Immature natural killer cell (primary cell): ENCODE data around the gene DPEP3. TPM values are rescaled to one million over a fixed set of nuclear protein-coding genes. Genes with fewer than 3 reads are reported as not detected.
"Not testable (repeated sequence)": the region's sequence is repeated elsewhere in the genome, so short reads cannot be mapped to it uniquely, and the experiment has no call there.

Source experiments
- DNase-seq, 3 donors: peaks; one replicate each; pipeline ENCODE4 v3.0.0; 2022; ENCODE audit warnings: mixed read lengths in 1 of 3
- H3K27ac Mint-ChIP-seq, 6 donors: one replicate each; pipeline ENCODE4 v1.8.0; 2020; ENCODE audit warnings: mixed read lengths in 6 of 6, mild to moderate bottlenecking in 5 of 6, inconsistent platforms in 4 of 6, moderate library complexity in 3 of 6
- H3K27me3 Mint-ChIP-seq, 3 donors: one replicate each; pipeline ENCODE4 v1.8.0; 2020 to 2021; ENCODE audit warnings: low read depth in 3 of 3, mild to moderate bottlenecking in 3 of 3, mixed read lengths in 3 of 3, moderate library complexity in 3 of 3, inconsistent platforms in 1 of 3
- H3K36me3 Mint-ChIP-seq, 3 donors: one replicate each; pipeline ENCODE4 v1.8.0; 2020; ENCODE audit warnings: mixed read lengths in 3 of 3, inconsistent platforms in 2 of 3, mild to moderate bottlenecking in 2 of 3
- H3K4me1 Mint-ChIP-seq, 2 donors: one replicate each; pipeline ENCODE4 v1.8.0; 2020; ENCODE audit warnings: inconsistent platforms in 2 of 2, mild to moderate bottlenecking in 2 of 2, mixed read lengths in 2 of 2, moderate library complexity in 1 of 2
- H3K4me3 Mint-ChIP-seq, 5 donors: one replicate each; pipeline ENCODE4 v1.8.0; 2020; ENCODE audit warnings: mild to moderate bottlenecking in 5 of 5, mixed read lengths in 5 of 5, inconsistent platforms in 3 of 5, moderate library complexity in 3 of 5
- H3K9me3 Mint-ChIP-seq, 6 donors: one replicate each; pipeline ENCODE4 v1.8.0; 2020; ENCODE audit warnings: mild to moderate bottlenecking in 6 of 6, mixed read lengths in 6 of 6, inconsistent platforms in 4 of 6, moderate library complexity in 3 of 6
- polyA plus RNA-seq, 3 donors: library from polyadenylated mRNA; unstranded; fragments of 300-500 nt; fragmentation: Illumina TruSeq; gene quantifications; one replicate each; pipeline ENCODE4 v1.2.3, GENCODE V29; 2021

The DPEP3 gene, protein sequence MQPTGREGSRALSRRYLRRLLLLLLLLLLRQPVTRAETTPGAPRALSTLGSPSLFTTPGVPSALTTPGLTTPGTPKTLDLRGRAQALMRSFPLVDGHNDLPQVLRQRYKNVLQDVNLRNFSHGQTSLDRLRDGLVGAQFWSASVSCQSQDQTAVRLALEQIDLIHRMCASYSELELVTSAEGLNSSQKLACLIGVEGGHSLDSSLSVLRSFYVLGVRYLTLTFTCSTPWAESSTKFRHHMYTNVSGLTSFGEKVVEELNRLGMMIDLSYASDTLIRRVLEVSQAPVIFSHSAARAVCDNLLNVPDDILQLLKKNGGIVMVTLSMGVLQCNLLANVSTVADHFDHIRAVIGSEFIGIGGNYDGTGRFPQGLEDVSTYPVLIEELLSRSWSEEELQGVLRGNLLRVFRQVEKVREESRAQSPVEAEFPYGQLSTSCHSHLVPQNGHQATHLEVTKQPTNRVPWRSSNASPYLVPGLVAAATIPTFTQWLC
- polyA plus RNA-seq = under 1 TPM in 1 of 3 donors, not detected in 2; 0.11 TPM

DNA sequence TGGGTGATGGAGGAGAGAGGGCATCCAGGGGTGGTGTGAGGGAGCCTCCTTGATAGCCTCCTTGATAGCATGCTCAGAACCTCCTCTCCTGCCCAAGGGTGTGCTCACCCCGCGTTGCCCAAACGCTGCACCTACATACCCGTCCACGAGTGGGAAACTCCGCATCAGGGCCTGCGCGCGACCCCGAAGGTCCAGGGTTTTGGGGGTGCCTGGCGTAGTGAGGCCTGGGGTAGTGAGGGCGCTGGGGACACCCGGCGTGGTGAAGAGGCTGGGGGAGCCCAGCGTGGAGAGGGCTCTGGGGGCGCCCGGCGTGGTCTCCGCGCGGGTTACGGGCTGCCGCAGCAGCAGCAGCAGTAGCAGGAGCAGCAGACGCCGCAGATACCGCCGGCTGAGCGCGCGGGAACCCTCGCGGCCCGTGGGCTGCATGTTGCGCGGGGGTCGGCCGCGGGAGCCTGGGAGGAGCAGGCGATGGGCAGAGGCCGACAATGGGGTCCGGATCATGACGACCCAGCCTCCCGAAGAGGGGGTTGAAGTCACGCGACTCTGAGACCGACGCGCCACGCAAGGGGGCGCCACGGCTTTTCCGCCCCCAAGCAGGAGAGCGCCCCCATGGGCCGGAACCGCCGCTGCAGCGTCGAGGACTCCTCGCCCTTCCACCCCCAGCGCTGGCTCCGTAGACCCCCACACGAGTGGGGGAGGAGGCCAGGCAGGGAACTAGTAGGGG, at the start of gene DPEP3:
Gene DPEP3, minus strand, starts transcription at position 545 of the 724 bp plus-strand sequence. Its CDS starts 119 bp downstream, at position 426.
- peaks cover 20 to 22% of the 10 kb centered on the region in 2 donors for H3K4me1 Mint-ChIP-seq
- H3K4me3 Mint-ChIP-seq = no peak within 1 kb of the TSS
- DNase-seq = no peak
- H3K27me3 Mint-ChIP-seq = peaks cover 1 to 7% (median 2%) of the 10 kb centered on the region in 3 donors
- no peak within 1 kb of the TSS for H3K27ac Mint-ChIP-seq
- no peaks in the 10 kb centered on the region for H3K9me3 Mint-ChIP-seq
- no peaks in the 10 kb centered on the region for H3K36me3 Mint-ChIP-seq

DNA sequence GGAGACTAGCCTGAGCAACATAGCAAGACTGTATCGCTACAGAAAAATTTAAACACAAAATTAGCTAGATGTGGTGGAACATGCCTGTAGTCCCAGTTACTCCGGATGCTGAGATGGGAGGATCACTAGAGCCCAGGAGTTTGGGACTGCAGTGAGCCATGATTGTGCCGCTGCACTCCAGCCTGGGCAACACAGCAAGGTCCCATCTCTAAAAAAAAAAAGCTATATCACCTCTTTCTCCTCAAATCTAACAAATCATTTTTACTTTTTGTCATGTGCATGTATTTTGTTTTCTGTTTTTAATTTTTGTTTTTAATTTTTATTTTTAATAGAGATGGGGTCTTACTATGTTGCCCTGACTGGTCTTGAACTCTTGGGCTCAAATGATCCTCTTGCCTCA, 48.7 kb upstream of the DPEP3 start:
- peaks cover 0 to 6% (median 0%) of the 10 kb centered on the region in 3 donors for H3K27me3 Mint-ChIP-seq
- no peak for DNase-seq
- H3K27ac Mint-ChIP-seq = no peak overlapping the region
- H3K4me3 Mint-ChIP-seq = no peak overlapping the region
- H3K36me3 Mint-ChIP-seq = peaks cover 7 to 22% (median 14%) of the 10 kb centered on the region in 3 donors
- no peaks in the 10 kb centered on the region for H3K9me3 Mint-ChIP-seq
- peaks cover 30 to 39% of the 10 kb centered on the region in 2 donors for H3K4me1 Mint-ChIP-seq

DNA sequence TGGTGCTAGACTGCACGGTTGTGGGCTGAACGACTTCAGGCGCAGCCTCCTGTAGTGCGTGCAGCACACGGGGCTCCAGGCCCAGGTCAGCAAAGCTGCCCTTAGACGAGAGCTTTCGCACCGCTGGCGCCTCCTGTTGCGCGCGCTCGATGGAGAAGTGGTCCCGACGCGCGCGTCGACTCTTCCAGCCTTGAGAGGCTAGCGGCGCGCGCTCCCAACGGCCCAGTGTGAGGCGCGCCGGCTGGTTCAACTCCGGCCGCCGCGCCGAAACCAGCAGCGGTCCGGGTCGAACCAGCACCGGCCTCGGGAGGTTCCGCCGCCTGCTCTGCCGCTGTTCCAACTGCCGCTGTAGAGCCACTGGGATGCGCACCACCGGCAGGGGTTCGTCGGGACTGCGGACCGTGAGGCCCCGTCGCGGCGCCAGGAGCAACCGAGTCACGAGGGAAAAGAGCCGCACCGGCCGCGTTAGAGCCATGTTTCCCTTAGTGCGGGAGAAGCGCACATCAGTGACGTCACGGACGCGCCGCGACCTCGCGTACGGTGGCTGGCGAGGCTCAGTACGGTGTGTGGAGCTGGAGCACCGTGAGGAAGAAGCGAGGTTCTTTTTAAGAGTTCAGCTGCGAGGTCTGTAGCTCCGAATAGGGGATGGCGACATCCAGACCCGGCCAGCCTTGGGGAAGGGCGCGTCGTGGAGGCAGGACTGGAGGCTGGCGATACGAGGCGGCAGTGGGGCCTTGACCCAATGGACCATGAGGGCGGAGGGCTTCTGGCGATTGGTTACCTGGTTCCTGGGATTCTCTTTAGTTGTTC, 42.6 kb upstream of the DPEP3 start, which contains the start of the genes DDX28 and DUS2:
Gene DDX28, minus strand, starts transcription at position 505 of the 810 bp plus-strand sequence. Its CDS starts 30 bp downstream, at position 475.
Gene DUS2, plus strand, starts transcription at position 557 of the 810 bp plus-strand sequence. CDS start 14,740 bp downstream, outside the sequence.
- no peaks in the 10 kb centered on the region for H3K9me3 Mint-ChIP-seq
- peak within 1 kb of the TSS; percentile 94 to 99 (median 98) for H3K4me3 Mint-ChIP-seq
- peak; percentile 91 to 92 (median 91) for DNase-seq
- H3K36me3 Mint-ChIP-seq = peaks cover 5 to 12% (median 6%) of the 10 kb centered on the region in 3 donors
- peaks cover 39 to 41% of the 10 kb centered on the region in 2 donors for H3K4me1 Mint-ChIP-seq
- H3K27me3 Mint-ChIP-seq = peaks cover 8 to 19% (median 12%) of the 10 kb centered on the region in 3 donors
- H3K27ac Mint-ChIP-seq = peak within 1 kb of the TSS; percentile 92 to 99 (median 98)

DNA sequence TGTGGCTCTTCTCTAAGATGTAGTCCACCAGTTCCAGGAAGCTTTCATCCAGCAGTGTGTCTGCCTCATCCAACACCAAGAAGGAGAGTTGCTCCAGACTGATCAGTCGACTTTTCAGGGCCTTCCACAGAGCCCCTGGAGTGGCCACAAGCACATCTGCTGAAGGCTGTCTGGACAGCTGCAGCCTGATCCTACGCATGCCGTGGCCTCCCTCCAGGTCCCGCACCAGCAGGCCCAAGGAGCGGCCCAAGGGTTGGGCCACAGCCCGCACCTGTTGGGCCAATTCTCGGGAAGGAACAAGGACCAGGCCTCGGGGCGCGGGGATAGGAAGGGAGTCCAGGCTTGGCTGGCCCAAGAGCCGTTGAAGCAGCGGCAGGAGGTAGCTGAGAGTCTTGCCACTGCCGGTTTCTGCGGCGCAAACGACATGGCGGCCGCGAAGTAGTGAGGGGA, 42.0 kb upstream of the DPEP3 start:
- H3K4me3 Mint-ChIP-seq = peak overlapping the region; percentile 94 to 99 (median 98)
- no peaks in the 10 kb centered on the region for H3K9me3 Mint-ChIP-seq
- H3K36me3 Mint-ChIP-seq = peaks cover 0 to 6% (median 0%) of the 10 kb centered on the region in 3 donors
- peaks cover 35 to 37% of the 10 kb centered on the region in 2 donors for H3K4me1 Mint-ChIP-seq
- H3K27ac Mint-ChIP-seq = peak overlapping the region; percentile 92 to 99 (median 98)
- no peak for DNase-seq
- peaks cover 8 to 19% (median 12%) of the 10 kb centered on the region in 3 donors for H3K27me3 Mint-ChIP-seq

DNA sequence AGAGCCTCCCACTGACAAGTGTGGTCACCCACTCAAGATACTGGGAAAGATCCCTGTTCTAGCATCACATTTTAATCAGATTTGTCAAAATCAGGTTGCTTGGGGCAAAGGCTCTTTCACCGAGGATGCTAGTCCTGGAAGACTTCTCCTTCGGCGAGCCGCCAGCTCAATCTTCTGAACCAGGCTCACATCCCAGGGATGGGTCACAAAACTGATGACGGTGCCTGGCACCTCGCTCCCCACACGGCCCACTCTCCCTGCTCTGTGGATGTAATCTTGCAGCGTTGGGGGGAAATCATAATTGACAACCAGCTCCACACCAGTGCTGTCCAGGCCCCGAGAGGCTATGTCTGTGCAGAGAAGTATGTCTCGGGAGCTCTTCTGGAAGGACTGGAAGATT, 41.2 kb upstream of the DPEP3 start:
- Mint-ChIP-seq H3K4me1 (peaks cover 35 to 37% of the 10 kb centered on the region in 2 donors), H3K36me3 (peaks cover 0 to 6% (median 0%) of the 10 kb centered on the region in 3 donors), H3K4me3 (peak overlapping the region; percentile 94 to 99 (median 98)), H3K27ac (peak overlapping the region in 3 of 6 donors; percentile 96 to 99 (median 98)), H3K27me3 (peaks cover 8 to 15% (median 12%) of the 10 kb centered on the region in 3 donors), H3K9me3 (no peaks in the 10 kb centered on the region)
- DNase-seq = no peak

DNA sequence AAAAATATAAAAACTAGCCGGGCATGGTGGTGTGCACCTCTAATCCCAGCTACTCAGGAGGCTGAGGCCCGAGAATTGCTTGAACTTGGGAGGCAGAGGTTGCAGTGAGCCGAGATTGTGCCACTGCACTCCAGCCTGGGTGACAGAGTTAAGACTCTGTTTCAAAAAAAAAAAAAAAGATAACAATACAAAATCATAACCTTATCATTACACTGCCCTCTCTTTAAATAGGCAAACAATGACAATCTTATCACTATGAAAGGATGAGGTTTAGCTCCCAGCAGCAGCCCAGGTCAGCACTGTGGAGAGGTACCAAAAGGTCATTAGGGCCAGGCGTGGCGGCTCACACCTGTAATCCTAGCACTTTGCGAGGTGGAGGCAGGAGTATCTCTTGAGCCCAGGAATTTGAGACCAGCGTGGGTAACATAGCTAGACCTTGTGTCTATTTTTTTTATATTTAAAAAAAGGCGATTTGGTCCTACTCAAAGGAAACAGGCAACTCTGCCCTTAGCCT, 38.9 kb upstream of the DPEP3 start:
- no peak for DNase-seq
- peaks cover 8 to 15% (median 12%) of the 10 kb centered on the region in 3 donors for H3K27me3 Mint-ChIP-seq
- H3K36me3 Mint-ChIP-seq = peaks cover 0 to 3% (median 0%) of the 10 kb centered on the region in 3 donors
- no peak overlapping the region for H3K4me3 Mint-ChIP-seq
- H3K27ac Mint-ChIP-seq = peak overlapping the region in 3 of 6 donors; percentile 35 to 55 (median 50)
- no peaks in the 10 kb centered on the region for H3K9me3 Mint-ChIP-seq
- H3K4me1 Mint-ChIP-seq = peaks cover 31 to 37% of the 10 kb centered on the region in 2 donors

DNA sequence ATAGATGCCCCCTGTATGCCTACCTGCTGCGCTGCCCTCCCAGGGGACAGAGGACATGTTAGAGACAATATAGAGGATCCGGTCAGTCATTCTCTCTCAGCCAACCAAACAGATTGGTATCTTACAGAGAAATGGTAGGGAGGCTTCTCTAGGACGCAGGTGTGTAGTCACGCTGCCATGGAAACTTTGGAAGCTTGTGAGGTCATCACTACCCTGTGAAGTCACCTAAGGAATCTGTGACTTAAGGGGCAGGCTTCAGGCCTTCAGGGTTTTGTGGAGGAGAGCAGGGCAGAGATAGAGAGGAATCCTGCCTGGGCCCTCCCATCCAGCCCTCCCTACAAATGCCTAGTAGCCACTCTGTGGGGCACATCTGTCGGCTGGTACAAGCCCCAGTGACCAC, 35.4 kb upstream of the DPEP3 start, which contains the start of gene DPEP2NB:
Gene DPEP2NB, minus strand, starts transcription at position 231 of the 400 bp plus-strand sequence. Its CDS starts 141 bp downstream, at position 90.
- H3K27ac Mint-ChIP-seq = peak within 1 kb of the TSS in 1 of 6 donors; percentile 50
- H3K4me1 Mint-ChIP-seq = peaks cover 12 to 15% of the 10 kb centered on the region in 2 donors
- peaks cover 0 to under 1% (median 0%) of the 10 kb centered on the region in 3 donors for H3K27me3 Mint-ChIP-seq
- no peaks in the 10 kb centered on the region for H3K9me3 Mint-ChIP-seq
- H3K36me3 Mint-ChIP-seq = no peaks in the 10 kb centered on the region
- H3K4me3 Mint-ChIP-seq = no peak within 1 kb of the TSS
- DNase-seq = no peak

DNA sequence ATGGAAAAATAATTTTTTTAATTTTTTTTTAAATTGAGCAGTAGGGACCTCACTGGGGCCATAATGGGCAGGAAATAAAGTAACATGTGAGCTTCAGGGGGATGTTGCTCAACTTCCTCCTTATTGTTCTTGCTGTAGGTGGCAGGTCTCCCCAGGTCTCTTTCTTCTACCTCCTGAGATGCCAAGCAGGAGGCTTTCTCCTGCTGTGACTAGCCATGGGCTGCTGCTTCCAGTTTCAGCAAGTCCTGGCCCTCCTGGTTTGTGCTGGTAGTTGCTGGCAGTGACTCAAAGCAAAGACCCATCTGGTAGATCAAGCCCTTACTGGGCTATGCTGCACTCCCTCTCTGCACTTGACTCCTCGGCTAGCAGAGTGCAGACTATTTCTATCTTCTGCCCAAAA, 33.1 kb upstream of the DPEP3 start:
- DNase-seq = peak in 1 of 3 donors; percentile 24

DNA sequence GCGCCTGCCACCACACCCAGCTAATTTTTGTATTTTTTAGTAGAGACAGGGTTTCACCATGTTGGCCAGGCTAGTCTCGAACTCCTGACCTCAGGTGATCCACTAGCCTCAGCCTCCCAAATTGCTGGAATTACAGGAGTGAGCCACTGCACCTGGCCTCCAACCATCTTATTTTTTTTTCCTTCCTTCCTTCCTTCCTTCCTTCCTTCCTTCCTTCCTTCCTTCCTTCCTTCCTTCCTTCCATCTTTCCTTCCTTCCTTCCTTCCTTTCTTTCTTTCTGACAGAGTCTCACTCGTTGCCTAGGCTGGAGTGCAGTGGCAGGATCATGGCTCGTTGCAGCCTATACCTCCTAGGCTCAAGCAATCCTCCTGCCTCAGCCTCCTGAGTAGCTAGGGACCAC, 29.6 kb upstream of the DPEP3 start:
- H3K27ac Mint-ChIP-seq = peak overlapping the region in 5 of 6 donors; percentile 56 to 87 (median 69)
- not testable (repeated sequence) for DNase-seq, H3K9me3 Mint-ChIP-seq, H3K36me3 Mint-ChIP-seq, H3K4me3 Mint-ChIP-seq, H3K27me3 Mint-ChIP-seq
- peaks cover 30 to 42% of the 10 kb centered on the region in 2 donors for H3K4me1 Mint-ChIP-seq

More for the DNA sequence above, 33.1 kb upstream of the DPEP3 start:
- peak overlapping the region in 5 of 6 donors; percentile 54 to 85 (median 78) for H3K27ac Mint-ChIP-seq
- H3K9me3 Mint-ChIP-seq = no peaks in the 10 kb centered on the region
- peak overlapping the region in 2 of 5 donors; percentile 1 to 23 for H3K4me3 Mint-ChIP-seq
- peaks cover 0 to 2% (median 0%) of the 10 kb centered on the region in 3 donors for H3K27me3 Mint-ChIP-seq
- no peaks in the 10 kb centered on the region for H3K36me3 Mint-ChIP-seq
- peaks cover 12 to 19% of the 10 kb centered on the region in 2 donors for H3K4me1 Mint-ChIP-seq

DNA sequence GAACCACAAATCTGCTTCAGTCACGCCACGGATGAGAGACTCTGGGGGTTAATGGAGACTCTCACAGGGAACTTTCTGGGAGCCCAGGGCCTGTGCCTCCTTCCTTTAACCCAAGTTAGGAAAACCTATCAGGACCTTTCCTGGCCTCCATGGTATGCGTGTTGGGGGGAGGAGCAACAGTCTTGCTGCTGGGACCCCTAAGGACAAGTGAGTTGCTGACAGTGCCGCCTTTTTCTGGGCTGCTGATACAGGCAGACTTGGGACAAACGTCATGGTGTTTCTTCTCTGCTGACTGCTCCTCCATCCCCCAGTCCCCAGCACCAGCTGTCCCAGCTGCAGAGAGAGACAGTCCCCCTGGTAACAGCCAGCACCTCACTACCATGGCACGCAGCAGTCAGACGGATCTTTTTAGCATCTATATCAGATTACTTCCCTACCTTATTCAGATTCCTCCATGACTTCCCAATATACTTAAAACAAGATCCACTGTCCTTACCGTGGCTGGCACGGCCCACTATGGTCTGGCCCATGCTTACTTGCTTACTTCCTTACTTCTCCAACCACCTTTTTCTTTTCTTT, 28.9 kb upstream of the DPEP3 start:
- no peak for DNase-seq
- Mint-ChIP-seq H3K4me3 (no peak overlapping the region), H3K4me1 (peaks cover 31 to 45% of the 10 kb centered on the region in 2 donors), H3K36me3 (no peaks in the 10 kb centered on the region), H3K9me3 (no peaks in the 10 kb centered on the region), H3K27ac (peak overlapping the region; percentile 37 to 87 (median 66)), H3K27me3 (peaks cover 0 to 5% (median 3%) of the 10 kb centered on the region in 3 donors)

DNA sequence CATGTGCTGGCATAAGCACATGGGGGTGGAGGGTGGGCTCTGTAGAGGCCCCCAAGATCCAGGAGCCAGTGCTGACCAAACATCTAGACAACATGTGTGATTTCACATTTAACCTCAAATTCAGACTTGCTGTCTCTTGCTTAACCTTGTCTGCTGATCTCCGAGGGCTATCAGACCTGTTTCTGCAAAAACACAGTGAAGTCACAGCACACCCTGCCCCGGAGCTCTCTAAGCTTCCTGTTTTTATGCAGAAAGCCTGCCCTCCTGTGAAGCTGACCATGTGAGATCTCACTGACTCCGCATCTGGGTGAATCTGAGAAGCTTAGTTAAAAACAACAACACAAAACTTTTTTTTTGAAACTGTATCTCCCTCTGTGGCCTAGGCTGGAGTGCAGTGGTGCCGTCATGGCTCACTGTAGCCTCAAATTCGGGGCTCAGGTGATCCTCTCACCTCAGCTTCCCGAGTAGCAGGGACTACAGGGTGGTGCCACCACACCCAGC, 25.5 kb upstream of the DPEP3 start:
- H3K36me3 Mint-ChIP-seq = no peaks in the 10 kb centered on the region
- DNase-seq = peak; percentile 75 to 85 (median 82)
- no peaks in the 10 kb centered on the region for H3K9me3 Mint-ChIP-seq
- H3K4me3 Mint-ChIP-seq = peak overlapping the region; percentile 62 to 86 (median 77)
- H3K27me3 Mint-ChIP-seq = peaks cover 0 to 5% (median 3%) of the 10 kb centered on the region in 3 donors
- H3K4me1 Mint-ChIP-seq = peaks cover 28 to 41% of the 10 kb centered on the region in 2 donors
- peak overlapping the region; percentile 92 to 100 (median 99) for H3K27ac Mint-ChIP-seq

DNA sequence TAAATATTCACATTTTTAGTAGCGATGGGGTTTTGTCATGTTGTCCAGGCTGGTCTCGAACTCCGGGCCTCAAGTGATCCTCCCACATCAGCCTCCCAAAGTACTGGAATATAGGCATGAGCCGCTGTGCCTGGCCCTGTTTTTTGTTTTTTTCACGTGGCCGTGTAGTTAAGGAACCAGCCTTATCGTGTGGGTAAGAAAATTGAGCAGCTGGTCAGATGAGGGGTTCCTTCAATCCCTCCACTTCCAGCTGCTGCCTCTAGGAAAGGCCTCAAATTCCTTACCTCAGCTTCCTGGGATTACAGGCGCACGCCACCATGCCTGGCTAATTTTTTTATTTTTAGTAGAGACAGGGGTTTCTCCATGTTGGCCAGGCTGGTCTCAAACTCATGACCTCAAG, 24.9 kb upstream of the DPEP3 start:
- H3K27ac Mint-ChIP-seq = peak overlapping the region; percentile 92 to 100 (median 99)
- H3K4me1 Mint-ChIP-seq = peaks cover 34 to 42% of the 10 kb centered on the region in 2 donors
- H3K4me3 Mint-ChIP-seq = peak overlapping the region; percentile 62 to 86 (median 77)
- peaks cover 0 to 5% (median 2%) of the 10 kb centered on the region in 3 donors for H3K27me3 Mint-ChIP-seq
- peak in 1 of 3 donors; percentile 8 for DNase-seq
- H3K9me3 Mint-ChIP-seq = no peaks in the 10 kb centered on the region
- H3K36me3 Mint-ChIP-seq = no peaks in the 10 kb centered on the region
